Measurements from ENCODE around the gene CFAP157.
"Not testable (repeated sequence)": the region's sequence is repeated elsewhere in the genome, so short reads cannot be mapped to it uniquely, and the experiment has no call there.

The CFAP157 gene

DNA sequence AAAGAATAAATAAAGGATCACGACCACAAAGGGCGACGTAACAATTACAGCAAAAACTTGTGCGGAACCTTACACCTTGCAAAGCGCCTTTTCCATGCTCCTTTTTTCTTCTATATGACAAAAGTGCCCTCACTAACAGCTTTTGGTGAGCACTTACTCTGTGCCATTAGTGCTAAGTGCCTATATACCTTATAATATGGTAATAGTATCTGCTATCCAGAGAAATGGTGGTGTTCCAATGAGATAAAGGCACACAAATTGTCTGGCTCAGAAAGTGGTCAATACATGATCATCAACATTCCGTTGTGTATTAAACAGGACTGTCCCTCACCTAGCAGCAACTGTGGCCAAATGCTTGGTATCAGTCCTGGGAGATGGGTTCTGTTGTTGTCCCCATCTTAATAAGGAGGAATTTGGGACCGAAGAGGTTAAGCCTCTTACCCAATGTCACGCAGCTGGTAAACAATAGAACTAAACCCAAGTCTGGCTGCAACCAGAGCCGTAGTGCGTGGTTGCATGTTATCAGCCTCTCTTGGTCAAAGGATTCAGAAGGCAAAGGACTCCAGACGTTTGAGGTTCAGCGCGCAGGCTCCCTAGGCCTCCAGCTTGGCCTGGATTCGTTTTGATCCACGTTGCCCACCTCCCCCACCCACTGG is 28.9 kb downstream of the CFAP157 start:
- DNase-seq (ENCODE audit: low spot score) = no peak

DNA sequence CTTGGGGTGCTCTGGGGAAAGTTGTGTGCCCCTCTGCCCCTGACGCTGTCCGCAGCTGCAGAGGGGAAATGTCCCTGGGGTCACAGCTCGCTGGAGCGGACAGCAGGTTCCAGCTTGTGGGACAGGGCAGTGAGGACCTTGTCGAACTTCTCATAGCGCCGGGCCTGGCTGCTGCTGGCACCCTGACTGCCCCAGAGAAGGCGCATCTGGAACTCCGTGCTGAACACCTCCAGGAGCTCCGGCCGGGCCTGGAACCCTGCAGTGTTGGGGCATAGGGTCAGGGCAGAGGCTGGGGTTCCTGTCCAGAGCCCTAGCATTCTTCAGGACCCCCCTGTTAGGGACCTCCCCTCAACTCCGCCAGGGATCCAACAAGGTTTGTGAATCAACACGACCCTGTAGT is 31.9 kb downstream of the CFAP157 start:
- DNase-seq (ENCODE audit: low spot score) = no peak

DNA sequence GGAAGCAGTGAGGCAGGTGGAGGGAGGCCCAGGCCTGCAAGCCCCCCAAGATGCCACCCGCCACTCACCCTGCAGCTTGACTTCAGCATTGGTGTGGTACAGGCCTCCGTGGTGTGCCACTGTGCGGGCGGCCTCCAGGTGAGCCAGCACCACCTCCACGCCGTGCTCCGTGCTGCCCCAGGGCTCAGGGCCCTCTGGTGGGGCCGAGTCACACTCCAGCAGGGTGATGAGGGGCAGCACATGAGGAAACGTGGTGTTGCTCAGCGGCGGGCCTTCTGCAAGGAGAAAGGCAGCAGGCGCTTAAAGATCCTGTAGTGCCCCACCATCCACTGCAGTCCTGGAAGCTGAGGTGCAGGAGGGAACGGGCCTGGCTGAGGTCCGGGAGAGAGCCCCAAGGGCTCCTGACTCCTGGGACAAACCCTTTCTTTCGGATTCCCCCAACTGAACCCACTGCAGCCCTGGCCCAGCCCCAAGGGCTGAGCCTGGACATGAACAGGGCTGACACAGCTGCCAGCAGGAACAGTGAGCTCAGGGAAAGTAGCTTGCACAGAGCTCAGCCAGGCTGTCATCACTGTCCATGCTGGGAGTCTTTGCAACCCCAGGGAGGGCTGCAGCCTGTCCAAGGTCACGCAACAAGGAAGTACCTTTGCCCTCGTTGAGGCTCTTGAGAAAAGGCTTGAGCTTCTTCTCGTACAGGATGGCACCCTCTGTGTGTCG is 33.0 kb downstream of the CFAP157 start:
- DNase-seq (ENCODE audit: low spot score) = no peak

DNA sequence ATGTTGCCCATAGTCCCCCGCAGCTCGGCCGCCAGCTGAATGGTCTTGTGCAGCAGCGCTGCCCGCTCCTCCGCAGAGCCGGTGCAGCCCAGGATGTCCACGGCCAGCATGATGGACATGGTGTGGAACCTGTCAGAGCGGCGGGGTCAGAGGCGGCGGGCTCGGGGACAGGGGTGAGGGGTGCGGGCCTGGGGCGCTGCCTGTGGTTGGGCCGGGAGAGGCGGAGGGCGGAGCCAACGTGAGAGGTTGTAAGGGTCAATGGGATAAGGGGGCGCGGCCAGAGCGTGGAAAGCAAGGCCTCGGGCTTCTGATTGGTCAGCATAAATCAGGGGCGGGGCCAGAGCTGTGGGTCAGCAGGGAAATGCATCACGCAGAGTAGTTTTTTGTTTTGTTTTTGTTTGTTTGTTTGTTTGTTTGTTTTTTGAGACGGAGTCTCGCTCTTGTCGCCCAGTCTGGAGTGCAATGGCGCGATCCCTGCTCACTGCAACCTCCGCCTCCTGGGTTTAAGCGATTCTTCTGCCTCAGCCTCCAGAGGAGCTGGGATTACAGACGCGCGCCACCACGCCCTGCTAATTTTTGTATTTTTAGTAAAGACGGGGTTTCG is 35.1 kb downstream of the CFAP157 start:
- DNase-seq (ENCODE audit: low spot score) = no peak

DNA sequence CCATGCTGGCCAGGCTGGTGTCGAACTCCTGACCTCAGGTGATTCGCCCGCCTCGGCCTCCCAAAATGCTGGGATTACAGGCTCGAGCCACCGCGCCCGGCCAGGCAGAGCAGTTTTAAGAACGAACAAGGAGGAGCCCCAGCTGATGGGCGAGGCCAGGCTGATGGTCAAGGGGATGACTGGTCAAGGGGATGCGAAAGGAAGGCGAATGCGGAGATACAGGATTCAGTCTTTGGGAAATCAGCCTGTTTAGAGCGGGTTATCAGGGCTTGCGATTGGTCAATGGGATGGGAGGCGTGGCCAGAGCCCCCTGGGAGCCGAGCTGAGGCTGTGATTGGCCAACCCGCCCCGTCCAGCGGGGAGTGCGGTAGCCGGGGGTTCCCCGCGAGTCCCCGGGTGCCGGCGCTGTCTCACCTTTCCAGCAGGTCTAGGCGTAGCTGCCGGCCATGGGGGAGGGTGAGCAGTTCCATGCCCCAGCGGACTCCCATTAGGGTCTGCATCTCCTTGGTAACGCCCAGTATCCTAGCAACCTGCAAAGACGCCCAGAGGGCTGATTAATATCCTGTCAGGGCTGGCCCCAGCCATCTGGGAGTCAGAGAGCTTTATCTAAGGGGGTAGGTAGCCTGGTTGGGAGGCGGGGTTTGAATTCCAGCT is 35.8 kb downstream of the CFAP157 start:
- DNase-seq (ENCODE audit: low spot score) = no peak

DNA sequence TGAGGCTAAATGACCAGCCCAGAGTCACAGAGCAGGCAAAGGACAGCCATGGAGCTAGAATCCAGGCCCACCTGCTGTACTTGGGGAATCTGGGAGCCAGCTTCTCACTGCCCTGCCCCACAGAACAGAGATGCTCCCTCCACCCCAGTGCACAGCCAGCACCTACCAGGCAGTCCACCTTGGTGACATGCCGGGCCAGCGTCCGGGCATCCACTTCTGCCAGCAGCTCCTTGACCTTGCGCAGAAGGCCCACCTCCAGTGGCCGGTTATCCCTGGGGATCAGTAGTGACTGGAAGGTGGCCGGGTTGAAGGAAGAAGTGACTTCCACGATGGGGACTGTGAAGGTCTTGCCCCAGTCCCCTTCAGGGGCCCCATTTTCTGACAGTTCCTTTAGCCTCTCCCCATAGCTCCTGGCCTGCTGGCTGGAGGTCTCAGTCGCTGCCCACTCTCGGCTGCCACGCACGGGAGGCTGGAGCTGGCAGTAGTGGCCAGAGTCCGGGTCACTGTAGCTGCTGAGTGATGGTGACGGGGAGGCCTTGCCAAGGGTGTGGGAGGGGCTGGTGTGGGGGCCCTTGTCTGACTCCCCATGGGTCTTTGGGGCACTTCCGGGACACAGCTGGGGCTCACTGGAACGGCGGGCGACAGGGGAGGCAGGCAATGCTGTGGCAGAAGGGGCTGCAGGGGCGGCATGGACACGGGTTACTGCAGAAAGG is 37.8 kb downstream of the CFAP157 start:
- no peak for DNase-seq (ENCODE audit: low spot score)

DNA sequence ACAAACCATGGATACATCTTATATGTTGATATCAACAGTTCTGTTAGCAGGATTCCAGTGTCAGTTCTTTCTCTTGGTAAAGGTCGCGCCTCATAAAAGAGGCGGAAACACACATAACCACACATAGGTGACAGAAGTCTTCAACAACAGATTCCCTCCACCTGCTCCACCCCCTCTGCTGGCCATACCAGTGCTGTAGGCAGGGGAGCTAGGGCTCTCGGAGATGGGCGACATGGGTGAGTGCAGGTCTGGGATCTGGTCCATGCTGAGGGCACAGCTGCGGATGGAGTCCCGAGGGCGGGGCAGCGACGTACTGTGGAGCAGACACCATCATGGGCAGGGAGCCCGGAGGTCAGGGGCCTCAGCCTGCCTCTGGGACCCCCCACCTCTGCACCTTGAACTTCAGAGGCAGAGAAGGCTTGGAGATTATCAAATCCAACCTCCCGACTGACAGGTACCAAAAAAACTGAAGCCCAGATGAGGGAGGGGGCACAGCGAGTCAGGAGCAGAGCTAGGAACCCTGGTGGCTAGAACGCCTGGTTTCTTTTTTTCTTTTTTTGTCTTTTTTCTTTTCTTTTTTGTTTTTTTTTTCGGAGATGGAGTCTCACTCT is 40.3 kb downstream of the CFAP157 start:
- no peak for DNase-seq (ENCODE audit: low spot score)

DNA sequence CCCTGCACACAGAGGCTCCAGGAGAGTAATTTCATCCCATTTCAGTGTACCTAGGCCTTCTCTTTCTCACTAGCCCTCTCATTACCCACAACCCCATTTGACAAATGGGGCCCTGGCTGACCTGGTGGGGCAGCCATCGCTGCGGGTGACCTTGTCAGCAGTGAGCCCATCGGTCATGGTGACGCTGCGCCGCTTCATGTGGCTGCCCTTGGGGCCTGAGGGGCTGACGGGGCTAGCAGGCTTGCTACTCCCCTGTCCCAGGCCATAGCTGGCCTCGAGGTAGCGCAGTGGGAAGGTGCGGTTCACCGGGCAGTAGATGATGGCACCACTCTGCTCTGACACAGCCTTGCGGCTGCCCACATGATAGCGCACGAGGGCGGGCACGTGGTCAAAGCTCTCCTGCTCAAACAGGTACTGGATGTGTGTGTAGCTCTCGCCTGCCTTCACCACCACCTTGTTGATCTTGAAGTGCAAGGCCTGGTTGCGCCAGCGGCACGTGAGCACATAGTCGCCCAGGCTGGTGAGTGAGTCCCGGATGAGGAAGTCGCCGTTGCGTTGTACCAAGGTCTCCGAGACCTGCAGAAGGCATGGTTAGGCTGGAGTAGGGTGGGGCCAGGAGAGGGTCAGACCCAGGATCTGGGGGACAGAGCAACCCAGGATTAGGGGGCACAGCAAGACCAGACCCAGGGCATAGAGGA is 42.5 kb downstream of the CFAP157 start:
- DNase-seq (ENCODE audit: low spot score) = no peak

DNA sequence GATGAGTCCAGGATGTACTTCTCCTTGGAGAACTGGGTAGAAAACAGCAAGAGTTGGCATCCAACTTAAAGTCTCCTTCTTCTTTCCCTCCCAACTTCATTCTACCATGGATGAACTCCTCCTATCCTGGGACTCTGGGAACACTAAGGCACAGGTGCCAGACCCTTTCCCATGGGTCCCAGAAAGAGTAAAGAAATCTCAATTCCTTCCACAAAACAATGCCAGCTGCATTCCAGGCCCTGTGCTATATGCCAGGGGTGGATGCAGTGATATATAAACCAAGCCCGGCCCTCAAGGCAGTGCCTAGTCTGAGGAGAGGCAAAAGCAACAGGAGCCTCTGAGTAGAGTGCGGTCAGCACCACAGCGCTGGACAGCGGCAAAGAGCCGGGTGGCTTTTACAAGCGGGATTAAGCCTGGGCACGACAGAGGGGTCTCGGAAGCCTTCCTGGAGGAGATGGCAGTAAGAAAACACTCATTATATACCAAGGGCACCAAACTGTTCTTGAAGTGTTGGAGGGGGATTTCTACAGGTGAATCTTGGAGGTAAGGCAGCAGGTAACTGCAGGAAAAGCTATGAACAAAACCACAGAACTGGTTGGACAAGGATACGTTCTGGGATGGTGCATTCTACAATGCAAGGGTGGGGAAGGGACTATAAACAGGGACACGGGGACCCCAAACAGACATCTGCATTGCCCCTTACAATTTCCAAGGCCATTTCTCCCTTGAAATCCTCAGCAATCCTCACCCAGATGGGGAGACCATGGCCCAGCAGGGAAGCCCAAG is 44.7 kb downstream of the CFAP157 start:
- peak; percentile 55 for DNase-seq (ENCODE audit: low spot score)

DNA sequence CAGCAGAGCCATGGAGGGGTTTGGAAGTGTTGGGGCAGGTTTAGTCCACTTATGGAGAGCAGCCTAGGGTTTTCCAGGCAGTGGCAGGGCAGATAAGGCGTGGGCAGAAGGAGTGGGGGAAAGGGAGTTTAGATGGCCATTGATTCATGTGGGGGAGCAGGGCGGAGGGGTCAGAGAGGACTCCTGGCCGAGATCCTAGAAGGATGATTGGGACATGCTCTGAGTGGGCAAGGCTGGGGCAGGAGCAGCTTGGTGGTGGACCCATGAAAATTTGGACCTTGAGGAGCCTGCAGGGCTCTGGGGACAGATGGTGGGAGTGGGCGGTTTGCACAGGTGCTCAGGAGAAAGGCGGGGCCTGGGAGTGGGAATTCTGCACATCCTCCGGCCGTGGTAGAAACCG is 46.4 kb downstream of the CFAP157 start:
- no peak for DNase-seq (ENCODE audit: low spot score)

DNA sequence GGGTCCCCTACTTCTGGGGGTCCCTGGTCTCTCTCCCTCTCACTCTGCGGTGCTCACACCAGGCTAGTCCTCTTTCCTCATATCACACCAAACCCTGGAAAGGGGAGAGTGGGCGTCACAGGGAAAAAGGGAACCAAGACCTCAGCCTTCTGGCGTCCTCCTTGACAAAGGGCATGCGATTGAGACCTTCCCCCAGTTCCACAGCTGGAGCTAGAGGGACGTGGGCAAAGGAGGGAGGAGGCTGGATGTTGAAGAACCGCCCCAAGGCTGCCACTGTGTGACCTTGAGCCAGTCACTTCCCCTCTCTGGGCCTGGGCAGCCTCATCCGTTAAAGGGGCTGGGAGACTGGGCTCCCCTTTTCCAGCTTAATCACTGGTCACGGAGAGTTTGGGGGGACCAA is 46.8 kb downstream of the CFAP157 start:
- no peak for DNase-seq (ENCODE audit: low spot score)

DNA sequence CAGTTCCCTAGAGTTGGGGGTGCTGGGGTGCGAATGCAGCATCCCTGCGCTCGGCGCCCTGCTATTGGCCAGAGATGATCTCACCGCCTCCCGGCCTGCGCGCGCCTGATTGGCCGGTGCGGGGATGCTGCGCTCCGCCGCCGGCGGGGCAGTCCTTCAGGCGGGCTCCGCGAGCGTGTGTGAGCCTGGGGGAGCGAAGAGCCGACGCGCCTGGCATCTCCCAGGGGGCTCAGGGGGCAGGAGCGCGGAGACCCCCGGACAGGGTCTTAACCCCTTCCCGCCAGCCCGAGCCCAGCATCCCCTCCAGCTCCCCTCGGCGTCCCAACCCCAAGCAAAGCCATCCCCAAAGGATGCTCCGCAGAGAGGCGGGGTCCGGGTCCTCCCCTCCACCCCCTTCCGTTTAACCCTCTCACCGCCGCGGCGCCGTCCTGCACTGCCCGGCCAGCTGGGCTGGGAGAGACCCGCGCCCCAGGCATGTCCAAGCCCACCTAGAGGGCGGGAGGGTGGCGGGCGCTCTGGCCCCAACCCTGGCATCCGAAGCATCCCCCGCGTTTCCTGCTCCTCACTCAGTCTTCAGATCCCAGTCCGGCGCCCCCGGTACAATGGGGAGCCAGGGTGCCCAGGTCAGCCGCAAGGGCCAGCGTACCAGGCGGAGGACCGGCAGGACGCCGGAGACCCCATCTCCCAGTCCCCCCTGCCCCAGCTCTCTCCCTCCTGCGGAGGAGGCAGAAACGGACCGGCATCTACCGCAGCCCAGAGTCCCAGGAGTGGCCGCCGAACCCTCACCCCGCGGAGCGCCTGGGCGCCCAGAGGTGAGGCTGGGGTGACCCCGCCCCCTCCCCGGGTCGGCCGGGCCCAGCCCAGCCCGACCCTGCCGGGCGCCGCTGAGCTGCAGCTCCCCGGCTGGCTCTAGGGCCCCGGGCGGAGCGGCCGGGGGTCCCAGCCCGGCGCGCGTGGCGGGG is 47.6 kb downstream of the CFAP157 start:
- no peak for DNase-seq (ENCODE audit: low spot score)

DNA sequence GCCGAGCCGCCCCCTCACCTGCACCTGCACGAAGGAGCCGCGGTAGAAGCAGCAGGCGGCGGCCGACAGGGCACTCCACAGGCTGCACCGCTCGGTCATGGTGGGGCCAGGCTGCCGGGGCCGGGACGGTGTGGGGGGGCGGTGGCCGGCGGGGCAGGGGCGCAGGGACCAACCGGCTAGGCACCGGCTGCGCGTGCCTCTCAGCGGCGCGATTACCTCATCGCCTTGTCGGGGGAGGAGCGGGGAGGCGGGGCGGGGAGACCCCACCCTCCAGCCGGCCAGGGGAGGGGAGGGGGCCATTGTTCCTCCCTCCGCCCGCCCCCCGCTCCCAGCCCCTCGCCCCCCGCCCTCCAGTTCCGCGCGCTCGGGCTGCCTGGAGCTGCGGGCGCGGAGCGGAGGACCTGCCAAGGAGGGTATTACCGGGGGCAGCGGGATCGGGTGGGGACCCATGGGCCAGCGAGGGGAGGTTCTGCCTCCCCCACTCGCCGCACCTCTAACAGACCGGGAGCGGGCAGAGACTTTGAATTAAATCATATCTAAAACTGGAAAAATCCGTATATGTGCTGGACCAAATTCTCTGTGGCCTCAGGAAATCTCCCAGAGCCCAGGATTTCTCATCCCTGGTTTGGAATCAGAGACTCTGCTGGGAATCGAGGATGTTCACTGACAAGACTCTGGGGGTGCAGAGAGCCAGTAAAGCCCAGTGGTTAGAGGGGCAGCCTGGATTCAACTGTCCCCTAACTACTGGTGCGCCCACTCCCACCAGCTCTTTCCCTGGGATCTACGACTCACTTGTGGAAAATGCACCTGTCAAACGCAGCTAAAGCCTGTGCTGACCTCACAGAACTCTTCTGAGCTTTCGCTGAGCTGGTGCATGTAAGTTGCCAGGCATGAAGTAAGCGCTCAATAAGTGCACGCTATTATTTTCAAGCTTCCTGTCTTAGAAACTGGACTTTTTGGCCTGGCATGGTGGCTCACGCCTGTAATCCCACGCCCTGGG is 48.6 kb downstream of the CFAP157 start:
- DNase-seq (ENCODE audit: low spot score) = no peak

DNA sequence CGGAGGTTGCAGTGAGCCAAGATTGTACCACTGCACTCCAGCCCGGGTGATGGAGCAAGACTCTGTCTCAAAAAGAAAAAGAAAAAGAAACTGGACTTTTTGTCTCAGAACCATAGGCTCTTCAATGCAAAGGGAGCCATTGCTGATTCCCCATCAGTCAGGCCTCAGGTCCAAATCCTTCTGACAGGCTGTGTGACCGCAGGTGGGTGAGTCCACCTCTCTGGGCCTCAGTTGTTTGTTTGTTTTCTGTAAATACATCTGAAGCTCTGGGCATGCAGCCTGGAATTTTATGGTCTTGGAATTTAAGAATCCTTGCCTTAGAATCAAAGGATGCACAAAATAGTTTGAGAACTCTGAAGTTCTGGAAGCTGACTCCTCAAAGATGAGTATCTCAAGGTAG is 49.4 kb downstream of the CFAP157 start:
- DNase-seq (ENCODE audit: low spot score) = no peak

DNA sequence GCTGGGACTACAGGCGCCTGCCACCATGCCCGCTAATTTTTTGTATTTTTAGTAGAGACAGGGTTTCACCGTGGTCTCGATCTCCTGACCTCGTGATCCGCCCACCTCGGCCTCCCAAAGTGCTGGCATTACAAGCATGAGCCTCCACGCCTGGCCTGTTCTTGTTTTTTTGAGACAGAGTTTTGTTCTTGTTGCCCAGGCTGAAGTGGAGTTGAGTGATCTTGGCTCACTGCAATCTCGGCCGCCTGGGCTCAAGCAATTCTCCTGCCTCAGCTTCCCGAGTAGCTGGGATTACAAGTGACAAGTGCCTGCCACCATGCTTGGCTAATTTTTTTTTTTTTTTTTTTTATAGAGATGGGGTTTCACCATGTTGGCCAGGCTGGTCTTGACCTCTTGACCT is 50.0 kb downstream of the CFAP157 start:
- not testable (repeated sequence) for DNase-seq (ENCODE audit: low spot score)

DNA sequence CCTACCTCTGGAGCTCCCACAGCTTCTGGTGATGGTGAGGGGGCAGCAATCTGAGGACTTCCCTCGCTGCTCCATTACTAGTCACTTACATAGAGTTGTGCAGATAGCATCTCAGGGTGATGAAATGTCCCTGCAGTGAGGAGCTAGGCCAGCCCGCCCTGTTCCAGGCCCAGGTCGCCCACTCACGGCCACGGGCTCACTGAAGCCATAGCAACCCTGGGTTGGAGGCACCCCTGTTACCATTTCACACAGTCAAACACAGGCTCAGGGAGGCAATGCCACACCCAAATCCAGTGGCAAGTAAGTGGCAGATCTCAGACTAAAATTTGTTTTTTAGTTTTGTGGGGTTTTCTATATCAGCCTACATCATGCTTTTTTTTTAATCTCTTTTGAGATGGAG is 52.1 kb downstream of the CFAP157 start:
- no peak for DNase-seq (ENCODE audit: low spot score)

DNA sequence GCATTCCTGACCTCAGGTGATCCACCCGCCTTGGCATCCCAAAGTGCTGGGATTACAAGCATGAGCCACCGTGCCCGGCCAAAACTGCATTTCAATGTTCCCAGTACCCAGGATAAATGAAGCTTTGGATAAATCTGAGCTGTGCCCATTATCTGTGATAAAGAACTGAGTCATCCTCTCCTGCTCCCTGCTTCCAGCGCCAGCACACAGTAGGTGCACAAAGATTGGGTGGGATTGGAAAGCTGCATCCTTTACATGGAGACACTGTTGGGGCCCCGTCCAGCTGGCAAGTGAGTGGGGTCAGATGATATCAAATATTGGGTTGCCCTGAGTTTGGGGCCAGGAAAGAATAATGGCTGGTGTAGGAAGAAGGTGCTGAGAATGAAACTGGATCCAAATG is 54.3 kb downstream of the CFAP157 start:
- DNase-seq (ENCODE audit: low spot score) = no peak

DNA sequence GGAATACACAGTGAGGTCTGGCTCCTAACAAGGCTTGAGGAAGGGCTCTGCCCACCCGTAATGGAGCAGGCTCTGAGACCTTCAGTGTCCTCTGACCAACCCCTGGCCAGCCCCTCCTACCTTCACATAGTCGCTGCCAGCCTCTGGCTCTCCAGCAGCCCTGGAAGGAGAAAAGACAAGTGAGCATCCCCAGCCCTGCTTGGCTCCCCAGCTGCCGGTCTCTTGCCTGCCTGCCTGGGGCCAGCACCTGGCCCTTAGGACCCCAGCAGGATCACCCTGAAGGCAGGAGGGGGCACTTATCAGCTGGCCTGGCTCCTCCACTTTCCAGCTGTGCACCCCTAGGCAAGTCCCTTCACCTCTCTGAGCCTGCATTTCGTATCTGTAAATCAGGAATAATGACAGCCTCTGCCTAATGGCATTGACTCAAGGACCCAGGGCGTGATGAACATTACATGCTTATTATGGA is 54.7 kb downstream of the CFAP157 start:
- no peak for DNase-seq (ENCODE audit: low spot score)
